IPS DF 6.9 (cell line): Measurements from ENCODE around the gene VSIG4.
A peak's percentile ranks its signal among the peaks of the same experiment; 100 is the strongest.

Source experiments
- DNase-seq: peaks from one replicate; pipeline ENCODE4 v3.0.0-alpha.2; 2013; ENCODE audit warnings: low read depth, low spot score
- H3K27ac ChIP-seq: one replicate; pipeline ENCODE4 v1.5.1; 2013; ENCODE audit warnings: low read length, control low read depth
- H3K27me3 ChIP-seq: 2 replicates; pipeline ENCODE4 v1.6.1; 2013; ENCODE audit warnings: mild to moderate bottlenecking, low read length; ENCODE audit not compliant: control insufficient read depth, insufficient read depth
- H3K36me3 ChIP-seq: 2 replicates; pipeline ENCODE4 v1.6.1; 2013; ENCODE audit warnings: low read length; ENCODE audit not compliant: control insufficient read depth, insufficient read depth
- H3K4me1 ChIP-seq: 2 replicates; pipeline ENCODE4 v1.6.1; 2013; ENCODE audit warnings: low read length; ENCODE audit not compliant: control insufficient read depth, insufficient read depth
- H3K4me3 ChIP-seq: 2 replicates; pipeline ENCODE4 v1.5.1; 2013; ENCODE audit warnings: mild to moderate bottlenecking, low read length
- H3K9me3 ChIP-seq: 2 replicates; pipeline ENCODE4 v1.6.1; 2013; ENCODE audit warnings: low read length, inconsistent platforms; ENCODE audit not compliant: control insufficient read depth, insufficient read depth
- WGBS: extraction: QIAGEN DNeasy Blood & Tissue Kit; methylation state at CpG from one replicate; pipeline ENCODE4 v1.1.7; 2013; ENCODE audit warnings: mixed read lengths, missing lambda C conversion rate; ENCODE audit not compliant: insufficient read length, insufficient coverage; 5-methylcytosine and 5-hydroxymethylcytosine counted together

Gene VSIG4

DNA sequence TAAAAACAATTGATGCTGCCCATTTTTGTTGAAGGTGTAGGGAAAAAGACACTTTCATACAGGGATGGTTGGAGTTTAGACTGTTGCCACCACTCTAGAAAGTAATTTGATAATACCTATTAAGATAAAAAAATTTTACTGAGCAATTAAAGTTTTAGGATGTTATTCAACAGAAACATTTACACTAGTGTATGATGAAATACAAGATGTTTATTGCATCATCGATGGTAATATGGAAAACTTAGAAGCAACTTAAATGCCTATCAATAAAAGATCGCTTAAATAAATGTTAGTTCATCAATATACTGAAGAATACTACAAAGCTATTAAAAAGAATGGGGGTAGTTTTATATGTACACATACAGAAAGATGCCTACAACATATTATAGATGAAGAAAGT lies 9.2 kb upstream of the VSIG4 start:
- Histone ChIP-seq H3K4me3 (no peak overlapping the region), H3K9me3 (no peaks in the 10 kb centered on the region), H3K27ac (no peak overlapping the region), H3K4me1 (no peaks in the 10 kb centered on the region), H3K36me3 (no peaks in the 10 kb centered on the region), H3K27me3 (no peaks in the 10 kb centered on the region)
- WGBS = no CpG with 5 or more reads among the region's 2 CpGs
- DNase-seq = no peak

DNA sequence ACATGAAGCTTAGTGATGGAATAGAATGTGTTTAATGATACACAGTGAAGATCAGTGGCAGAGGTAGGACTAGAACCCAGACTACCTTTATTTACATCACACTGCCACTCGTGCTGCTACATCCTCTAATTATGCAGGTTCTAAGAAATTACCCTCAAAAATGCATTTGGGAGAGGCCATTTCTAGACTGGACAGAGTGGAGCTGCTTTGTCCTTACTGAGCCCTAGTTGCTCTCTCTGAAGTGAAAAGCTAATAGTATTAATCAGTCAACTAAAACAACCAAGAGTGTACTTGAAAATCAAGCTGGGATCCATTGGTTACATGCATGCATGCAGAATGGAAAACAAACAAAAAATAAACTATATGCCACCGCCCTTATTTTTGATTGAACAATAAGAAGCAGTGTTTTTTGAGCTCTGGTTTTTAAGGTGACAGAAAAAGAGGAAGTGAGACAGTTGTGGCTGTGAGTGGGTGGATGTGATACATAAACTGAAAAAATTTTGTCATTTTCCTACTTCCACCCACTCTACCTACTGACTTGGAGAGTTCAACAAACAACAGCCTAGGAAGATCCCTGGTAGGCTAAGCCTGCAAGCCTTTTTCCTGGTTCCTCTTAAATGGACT lies 6.8 kb upstream of the VSIG4 start:
- H3K4me3 ChIP-seq = no peak overlapping the region
- H3K27me3 ChIP-seq = no peaks in the 10 kb centered on the region
- DNase-seq = no peak
- no peaks in the 10 kb centered on the region for H3K36me3 ChIP-seq
- WGBS = no CpG with 5 or more reads among the region's 2 CpGs
- H3K4me1 ChIP-seq = no peaks in the 10 kb centered on the region
- H3K9me3 ChIP-seq = no peaks in the 10 kb centered on the region
- no peak overlapping the region for H3K27ac ChIP-seq

DNA sequence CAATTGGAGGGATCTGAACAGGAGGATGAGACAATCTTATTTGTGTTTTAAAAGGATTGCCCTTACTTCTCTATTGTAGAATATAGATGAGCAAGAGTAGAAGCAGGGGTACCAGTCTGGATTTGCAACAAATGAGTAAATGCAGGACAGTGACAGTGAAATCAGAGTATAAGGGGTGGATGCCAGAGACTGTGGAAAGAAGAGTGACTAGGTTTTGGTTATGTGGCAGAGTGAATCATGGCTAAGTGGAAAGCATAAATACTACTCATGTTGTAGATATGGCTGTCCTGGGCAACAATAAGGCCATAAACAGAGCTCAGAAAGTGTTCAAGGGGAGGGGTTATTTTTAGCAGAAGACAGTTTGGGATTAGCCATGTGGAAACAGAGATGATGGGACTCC lies 6.0 kb upstream of the VSIG4 start:
- H3K27me3 ChIP-seq = no peaks in the 10 kb centered on the region
- no peaks in the 10 kb centered on the region for H3K36me3 ChIP-seq
- no peaks in the 10 kb centered on the region for H3K9me3 ChIP-seq
- H3K4me3 ChIP-seq = no peak overlapping the region
- no peak overlapping the region for H3K27ac ChIP-seq
- no peak for DNase-seq
- H3K4me1 ChIP-seq = no peaks in the 10 kb centered on the region

DNA sequence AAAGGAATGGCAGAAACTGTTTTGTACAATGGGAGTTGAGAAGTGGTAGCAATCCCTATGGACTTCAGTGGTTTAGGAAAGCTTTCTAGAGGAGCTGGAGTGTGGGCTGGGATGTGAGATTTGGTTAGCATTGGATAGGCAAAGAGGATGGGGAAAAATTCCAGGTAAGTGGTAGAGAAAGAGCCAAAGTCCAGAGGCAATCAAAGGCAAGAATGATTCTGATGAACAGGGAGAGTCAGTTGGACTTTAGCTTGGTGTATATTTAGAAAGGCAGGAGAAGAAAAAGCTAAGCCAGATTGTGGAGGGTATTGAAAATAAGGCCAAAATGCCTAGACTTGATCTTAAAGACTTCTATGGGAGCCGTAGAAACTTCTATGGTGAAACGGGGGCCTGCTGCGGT lies 3.7 kb upstream of the VSIG4 start:
- no peak for DNase-seq
- H3K9me3 ChIP-seq = no peaks in the 10 kb centered on the region
- no peak overlapping the region for H3K27ac ChIP-seq
- H3K4me3 ChIP-seq = no peak overlapping the region
- WGBS = no CpG with 5 or more reads among the region's 3 CpGs
- H3K36me3 ChIP-seq = no peaks in the 10 kb centered on the region
- H3K27me3 ChIP-seq = no peaks in the 10 kb centered on the region
- no peaks in the 10 kb centered on the region for H3K4me1 ChIP-seq

DNA sequence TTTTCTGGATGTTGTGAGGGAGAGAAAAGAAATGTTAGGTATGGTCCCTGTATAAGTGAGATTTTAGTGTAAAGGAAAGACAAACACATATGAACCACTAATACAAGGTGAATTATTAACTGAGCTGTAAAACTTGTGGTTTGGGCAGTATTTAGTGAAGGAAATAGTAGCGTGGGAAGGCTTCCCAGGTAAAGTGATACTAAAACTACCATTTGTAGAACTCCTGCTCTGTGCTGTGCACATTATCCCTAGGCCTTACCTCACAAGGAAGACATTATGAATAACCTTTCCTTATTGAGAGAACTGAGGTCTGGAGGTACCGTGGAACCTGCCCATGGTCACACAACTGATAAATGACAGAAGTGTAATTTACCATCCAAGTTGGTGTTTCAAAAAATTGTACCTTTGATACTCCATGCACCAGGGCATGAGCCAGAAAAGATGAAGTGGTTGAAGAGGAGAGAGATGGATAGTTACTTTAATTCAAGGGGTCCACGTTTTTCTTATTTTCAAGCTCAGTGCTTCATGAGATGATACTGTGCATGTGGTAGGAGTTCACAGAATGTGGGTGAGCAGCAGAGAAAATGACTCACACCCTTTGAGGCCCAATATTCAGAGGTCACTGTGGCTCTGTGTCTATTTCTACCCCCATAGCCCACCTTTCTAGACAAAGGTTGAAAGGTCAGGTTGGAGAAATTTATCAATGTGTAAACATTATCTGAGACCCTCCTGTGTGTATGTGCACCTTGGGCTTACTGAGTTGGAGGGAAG lies 2.6 kb upstream of the VSIG4 start:
- Histone ChIP-seq H3K9me3 (no peaks in the 10 kb centered on the region), H3K36me3 (no peaks in the 10 kb centered on the region), H3K4me3 (no peak overlapping the region), H3K27me3 (no peaks in the 10 kb centered on the region), H3K27ac (no peak overlapping the region), H3K4me1 (no peaks in the 10 kb centered on the region)
- WGBS = no CpG with 5 or more reads among the region's 3 CpGs
- no peak for DNase-seq

DNA sequence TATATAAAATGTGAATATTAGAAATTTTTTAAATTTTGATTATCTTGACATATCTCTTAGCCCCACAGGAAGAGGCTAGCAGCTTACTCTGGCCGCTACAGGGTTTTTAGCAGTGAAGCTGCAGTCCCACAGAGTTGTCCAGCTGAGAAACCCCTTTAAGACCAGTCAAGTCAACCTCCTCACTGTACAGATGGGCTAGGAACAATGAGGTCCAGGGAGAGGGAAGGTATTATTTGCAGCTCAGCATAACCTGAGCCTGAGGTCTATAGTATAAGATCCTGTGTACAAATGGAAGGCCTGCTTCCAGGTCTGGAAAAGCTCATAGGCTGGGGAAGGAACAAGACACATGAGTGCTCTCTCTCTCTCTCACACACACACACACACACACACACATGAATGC lies 1.8 kb downstream of the VSIG4 start:
- Histone ChIP-seq H3K36me3 (no peaks in the 10 kb centered on the region), H3K27me3 (no peaks in the 10 kb centered on the region), H3K9me3 (no peaks in the 10 kb centered on the region), H3K4me3 (no peak overlapping the region), H3K4me1 (no peaks in the 10 kb centered on the region), H3K27ac (no peak overlapping the region)
- WGBS = no CpG with 5 or more reads among the region's 1 CpG
- DNase-seq = no peak

DNA sequence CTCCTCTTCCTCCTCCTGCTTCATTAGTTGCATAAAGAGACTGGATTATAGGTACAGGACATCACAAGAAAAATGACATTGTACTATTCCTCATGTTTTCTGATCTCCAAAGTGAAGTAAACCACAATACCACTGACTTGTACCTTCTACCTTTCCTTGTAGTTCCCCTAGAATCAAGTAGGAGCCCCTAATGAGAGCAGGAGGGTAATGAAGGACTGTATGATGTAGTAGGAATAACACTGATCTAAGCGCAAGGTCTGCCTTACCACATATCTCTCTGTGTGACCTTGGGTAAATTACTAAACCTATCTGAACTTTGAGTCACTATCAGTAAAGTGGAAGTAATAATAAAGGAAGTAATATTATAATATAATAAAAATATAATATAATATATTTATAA lies 3.6 kb downstream of the VSIG4 start:
- Histone ChIP-seq H3K27me3 (no peaks in the 10 kb centered on the region), H3K9me3 (no peaks in the 10 kb centered on the region), H3K4me1 (no peaks in the 10 kb centered on the region), H3K27ac (no peak overlapping the region), H3K36me3 (no peaks in the 10 kb centered on the region), H3K4me3 (no peak overlapping the region)
- no CpG with 5 or more reads among the region's 1 CpG for WGBS
- DNase-seq = no peak

DNA sequence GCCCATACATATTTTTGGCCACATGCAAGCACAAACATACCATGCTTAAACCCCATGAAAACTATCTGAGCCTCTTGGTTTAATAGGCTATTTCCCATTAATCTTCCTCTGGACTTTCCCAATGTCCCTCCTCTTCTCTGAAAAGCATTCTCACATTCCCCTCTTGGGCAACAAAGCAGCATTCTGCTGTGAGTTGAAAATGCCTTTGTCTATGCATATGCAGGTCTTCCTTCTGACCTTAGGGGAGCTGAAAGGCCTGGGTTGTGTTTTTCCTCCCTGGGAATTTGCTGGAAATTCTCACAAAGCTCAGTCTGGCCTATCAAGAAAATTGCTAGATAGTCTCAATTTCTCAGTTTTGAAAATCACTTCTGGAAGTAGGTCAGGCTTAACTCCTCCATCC lies 4.2 kb downstream of the VSIG4 start:
- no peak for DNase-seq
- H3K4me1 ChIP-seq = no peaks in the 10 kb centered on the region
- H3K4me3 ChIP-seq = no peak overlapping the region
- H3K27me3 ChIP-seq = no peaks in the 10 kb centered on the region
- H3K27ac ChIP-seq = no peak overlapping the region
- no peaks in the 10 kb centered on the region for H3K9me3 ChIP-seq
- no peaks in the 10 kb centered on the region for H3K36me3 ChIP-seq

DNA sequence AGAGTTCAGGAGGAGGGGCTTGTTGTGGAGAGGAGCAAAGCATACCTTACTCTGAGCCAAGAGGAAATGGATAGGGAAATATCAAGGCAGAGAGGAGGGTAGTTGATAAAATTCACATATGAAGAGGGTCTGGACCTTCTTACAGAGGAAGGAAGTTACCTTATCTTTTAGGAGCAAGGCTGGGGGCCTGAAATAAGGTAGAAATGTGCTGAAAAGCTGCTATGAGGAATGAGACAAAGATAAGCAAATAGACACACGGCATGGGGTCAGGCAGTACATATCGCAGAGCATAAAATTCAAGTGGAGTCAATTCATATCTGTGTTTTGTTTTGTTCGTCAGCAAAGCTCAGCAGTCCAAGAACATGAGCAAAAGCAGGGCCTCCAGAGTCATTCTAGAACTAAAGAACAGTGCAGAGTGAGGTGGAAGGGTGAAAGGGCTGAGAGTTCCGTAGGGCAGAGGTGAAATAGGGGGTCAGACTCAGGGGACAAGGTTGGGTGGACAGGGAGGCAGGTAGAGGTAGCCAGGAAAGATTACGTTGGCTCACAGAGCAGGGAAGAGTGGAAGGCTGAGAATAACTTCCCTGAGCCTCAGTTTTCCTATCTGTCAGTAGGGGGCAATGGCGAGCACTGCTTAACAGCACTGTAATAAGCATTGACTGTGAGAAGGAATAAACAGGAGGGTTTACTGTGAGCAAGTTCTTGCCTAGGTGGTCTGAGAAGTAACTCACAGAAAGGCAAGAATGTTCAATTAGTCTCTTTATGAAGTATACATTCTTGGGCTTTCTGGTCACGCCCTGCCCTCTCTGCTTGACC lies 9.2 kb downstream of the VSIG4 start:
- Histone ChIP-seq H3K27me3 (no peaks in the 10 kb centered on the region), H3K9me3 (no peaks in the 10 kb centered on the region), H3K27ac (no peak overlapping the region), H3K36me3 (no peaks in the 10 kb centered on the region), H3K4me3 (no peak overlapping the region), H3K4me1 (no peaks in the 10 kb centered on the region)
- WGBS = no CpG with 5 or more reads among the region's 7 CpGs
- DNase-seq = peak; percentile 22

DNA sequence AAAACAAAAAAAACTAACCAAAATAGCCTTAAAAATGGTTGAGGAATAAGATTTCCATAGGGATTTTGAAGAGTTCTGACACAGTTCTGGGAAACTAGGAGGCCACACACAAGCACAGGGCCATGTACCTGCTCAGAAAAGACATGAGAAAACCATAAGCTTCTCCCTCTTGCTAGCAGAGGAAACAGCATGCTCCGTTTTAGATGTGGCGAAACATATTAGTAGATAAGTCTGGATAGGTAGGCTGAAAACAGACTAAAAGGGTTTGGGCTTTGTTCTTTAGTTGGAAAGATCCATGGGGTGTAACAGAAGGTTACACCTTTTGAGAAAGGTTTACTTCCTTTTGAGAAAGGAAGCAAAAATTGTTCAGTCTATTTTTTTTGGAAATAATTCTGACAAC lies 10.9 kb downstream of the VSIG4 start:
- WGBS = no CpG with 5 or more reads among the region's 2 CpGs
- no peak overlapping the region for H3K27ac ChIP-seq
- H3K36me3 ChIP-seq = no peaks in the 10 kb centered on the region
- H3K27me3 ChIP-seq = no peaks in the 10 kb centered on the region
- no peaks in the 10 kb centered on the region for H3K4me1 ChIP-seq
- no peaks in the 10 kb centered on the region for H3K9me3 ChIP-seq
- no peak overlapping the region for H3K4me3 ChIP-seq
- no peak for DNase-seq
